ENCODE measurements around the gene TAOK3.

GRCh38 chr12:118356809-118357256 lies 15.9 kb downstream of the TAOK3 start:
- TF ChIP-seq, protein P1, sequence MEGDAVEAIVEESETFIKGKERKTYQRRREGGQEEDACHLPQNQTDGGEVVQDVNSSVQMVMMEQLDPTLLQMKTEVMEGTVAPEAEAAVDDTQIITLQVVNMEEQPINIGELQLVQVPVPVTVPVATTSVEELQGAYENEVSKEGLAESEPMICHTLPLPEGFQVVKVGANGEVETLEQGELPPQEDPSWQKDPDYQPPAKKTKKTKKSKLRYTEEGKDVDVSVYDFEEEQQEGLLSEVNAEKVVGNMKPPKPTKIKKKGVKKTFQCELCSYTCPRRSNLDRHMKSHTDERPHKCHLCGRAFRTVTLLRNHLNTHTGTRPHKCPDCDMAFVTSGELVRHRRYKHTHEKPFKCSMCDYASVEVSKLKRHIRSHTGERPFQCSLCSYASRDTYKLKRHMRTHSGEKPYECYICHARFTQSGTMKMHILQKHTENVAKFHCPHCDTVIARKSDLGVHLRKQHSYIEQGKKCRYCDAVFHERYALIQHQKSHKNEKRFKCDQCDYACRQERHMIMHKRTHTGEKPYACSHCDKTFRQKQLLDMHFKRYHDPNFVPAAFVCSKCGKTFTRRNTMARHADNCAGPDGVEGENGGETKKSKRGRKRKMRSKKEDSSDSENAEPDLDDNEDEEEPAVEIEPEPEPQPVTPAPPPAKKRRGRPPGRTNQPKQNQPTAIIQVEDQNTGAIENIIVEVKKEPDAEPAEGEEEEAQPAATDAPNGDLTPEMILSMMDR (IDR thresholded peaks at IDR 0.05) = no peak
- no peak for TF ChIP-seq POLR2A (IDR thresholded peaks at IDR 0.05)

Data from Peyer's patch (tissue), 4 donors.